GM18508 (cell line): Measurements from ENCODE around the gene MSX1.

ENCODE experiments used
- ATAC-seq: cut with Tn5 transposase; IDR thresholded peaks from one replicate; pipeline ENCODE4 v1.9.1; 2021; ENCODE audit warnings: moderate number of reproducible peaks; ENCODE audit not compliant: insufficient read depth, unreplicated experiment

MSX1 gene

GRCh38 chr4:4890574-4891255 is 31.2 kb downstream of the MSX1 start:
- no peak for ATAC-seq

- no peak for ATAC-seq
These were observed 34.3 kb downstream of the MSX1 start for GRCh38 chr4:4893721-4894120.

GRCh38 chr4:4899202-4899925 is 39.9 kb downstream of the MSX1 start:
- no peak for ATAC-seq

- ATAC-seq, result no peak
These were observed 42.4 kb downstream of the MSX1 start for GRCh38 chr4:4901877-4902276.

- ATAC-seq, result no peak
These were observed 52.7 kb downstream of the MSX1 start for GRCh38 chr4:4912155-4912554.

- no peak for ATAC-seq
These were observed 53.7 kb downstream of the MSX1 start for GRCh38 chr4:4913147-4913561.
